ENCODE measurements around the gene EPYC.

The EPYC gene

DNA sequence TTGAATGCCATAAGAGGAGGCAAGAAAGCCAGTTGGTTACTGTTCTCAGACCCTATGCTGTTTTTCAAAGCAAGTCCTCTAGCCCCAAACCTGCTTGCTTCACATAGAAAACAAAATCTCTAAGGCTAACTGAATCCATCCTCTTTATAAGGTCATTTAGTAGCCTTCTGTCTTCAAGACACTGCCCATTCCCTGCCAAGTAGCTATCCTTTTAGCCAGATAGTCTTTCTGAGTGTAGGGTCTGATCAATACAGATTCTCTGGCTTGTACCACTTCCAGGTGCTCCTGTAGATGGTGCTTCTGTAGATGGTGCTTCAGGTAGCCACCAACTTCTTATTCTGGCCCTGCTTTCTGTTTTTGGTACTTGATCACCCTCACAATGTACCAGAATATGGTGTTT lies 33.9 kb downstream of the EPYC start:
- no peaks in the 10 kb centered on the region for H3K36me3 ChIP-seq (ENCODE audit: control insufficient read depth, insufficient read depth, low read length, severe bottlenecking)
- no peak overlapping the region for H3K9ac ChIP-seq (ENCODE audit: low read length)
- no peaks in the 10 kb centered on the region for H3K9me3 ChIP-seq (ENCODE audit: control insufficient read depth, low read length)
- DNase-seq (ENCODE audit: low read depth), result no peak
- H3K4me1 ChIP-seq (ENCODE audit: control insufficient read depth, insufficient read depth, low read length), result peaks cover 6% of the 10 kb centered on the region
- H3K4me3 ChIP-seq (ENCODE audit: low read length), result no peak overlapping the region
- no peaks in the 10 kb centered on the region for H3K27me3 ChIP-seq (replicated peaks; ENCODE audit: control insufficient read depth, insufficient read depth, low read length)

DNA sequence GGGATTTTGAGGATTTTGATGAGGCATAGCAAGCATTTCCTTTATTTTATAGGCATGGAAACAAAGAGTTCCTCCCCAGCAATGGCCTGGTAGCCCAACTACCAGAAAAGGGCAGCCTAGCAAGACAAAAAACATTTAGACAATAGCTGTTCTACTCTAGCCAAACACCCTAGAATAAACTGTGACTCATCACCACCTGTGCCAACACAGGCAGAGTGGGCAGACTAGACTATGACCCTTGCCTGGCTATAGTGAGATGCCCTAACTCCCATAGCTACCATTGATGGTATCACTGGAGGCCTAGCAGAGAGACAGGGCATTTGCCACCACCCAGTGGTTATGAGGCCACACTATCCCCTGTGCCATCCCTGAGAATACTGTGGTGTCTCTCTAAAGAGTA lies 34.3 kb downstream of the EPYC start:
- H3K9me3 ChIP-seq (ENCODE audit: control insufficient read depth, low read length), result no peaks in the 10 kb centered on the region
- no peaks in the 10 kb centered on the region for H3K27me3 ChIP-seq (replicated peaks; ENCODE audit: control insufficient read depth, insufficient read depth, low read length)
- H3K9ac ChIP-seq (ENCODE audit: low read length), result no peak overlapping the region
- H3K4me3 ChIP-seq (ENCODE audit: low read length), result no peak overlapping the region
- peaks cover 6% of the 10 kb centered on the region for H3K4me1 ChIP-seq (ENCODE audit: control insufficient read depth, insufficient read depth, low read length)
- H3K36me3 ChIP-seq (ENCODE audit: control insufficient read depth, insufficient read depth, low read length, severe bottlenecking), result no peaks in the 10 kb centered on the region
- DNase-seq (ENCODE audit: low read depth), result no peak

DNA sequence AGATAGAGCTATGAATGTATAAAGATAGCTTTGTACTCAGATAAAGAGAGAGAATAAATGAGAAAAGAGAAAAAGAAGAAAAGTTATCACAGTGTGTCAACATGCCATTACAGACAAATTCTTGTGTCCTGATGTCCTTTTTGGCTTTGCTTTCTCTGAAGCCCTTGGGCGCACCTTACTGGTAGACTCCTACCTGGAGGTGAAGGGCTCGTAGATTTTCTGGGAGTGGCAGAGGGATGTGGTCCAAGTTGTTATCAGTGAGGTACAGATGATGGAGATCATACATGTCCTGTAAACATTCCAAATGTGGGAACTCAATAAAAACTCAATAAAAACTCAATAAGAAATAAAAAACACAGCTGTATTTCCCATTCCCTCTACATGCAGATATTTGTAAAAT lies 34.9 kb downstream of the EPYC start:
- DNase-seq (ENCODE audit: low read depth), result no peak
- no peak overlapping the region for H3K9ac ChIP-seq (ENCODE audit: low read length)
- no peaks in the 10 kb centered on the region for H3K9me3 ChIP-seq (ENCODE audit: control insufficient read depth, low read length)
- H3K4me1 ChIP-seq (ENCODE audit: control insufficient read depth, insufficient read depth, low read length), result peaks cover 6% of the 10 kb centered on the region
- no peak overlapping the region for H3K4me3 ChIP-seq (ENCODE audit: low read length)
- no peaks in the 10 kb centered on the region for H3K36me3 ChIP-seq (ENCODE audit: control insufficient read depth, insufficient read depth, low read length, severe bottlenecking)
- H3K27me3 ChIP-seq (replicated peaks; ENCODE audit: control insufficient read depth, insufficient read depth, low read length), result no peaks in the 10 kb centered on the region

DNA sequence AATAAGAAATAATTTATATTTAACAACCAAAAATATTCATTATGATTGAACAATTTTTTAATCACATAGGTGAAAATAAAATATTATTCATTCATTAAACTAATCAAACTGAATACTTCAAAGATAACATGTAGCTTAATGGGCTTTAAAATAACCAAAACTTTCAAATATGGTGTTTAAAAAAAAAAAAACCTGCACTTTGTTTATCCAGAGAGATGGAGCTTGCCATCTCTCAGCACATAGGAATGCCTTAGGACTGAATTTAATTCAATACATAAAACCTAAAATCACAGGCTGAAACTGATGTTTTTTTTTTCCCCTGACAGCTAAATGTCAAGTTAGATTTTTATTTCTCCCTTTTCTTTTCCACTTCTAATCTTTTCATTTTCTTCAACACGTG lies 35.4 kb downstream of the EPYC start:
- Histone ChIP-seq H3K9ac (ENCODE audit: low read length) (no peak overlapping the region), H3K4me3 (ENCODE audit: low read length) (no peak overlapping the region), H3K4me1 (ENCODE audit: control insufficient read depth, insufficient read depth, low read length) (peaks cover 6% of the 10 kb centered on the region), H3K27me3 (replicated peaks; ENCODE audit: control insufficient read depth, insufficient read depth, low read length) (no peaks in the 10 kb centered on the region), H3K36me3 (ENCODE audit: control insufficient read depth, insufficient read depth, low read length, severe bottlenecking) (no peaks in the 10 kb centered on the region), H3K9me3 (ENCODE audit: control insufficient read depth, low read length) (no peaks in the 10 kb centered on the region)
- peak; percentile 37 for DNase-seq (ENCODE audit: low read depth)

DNA sequence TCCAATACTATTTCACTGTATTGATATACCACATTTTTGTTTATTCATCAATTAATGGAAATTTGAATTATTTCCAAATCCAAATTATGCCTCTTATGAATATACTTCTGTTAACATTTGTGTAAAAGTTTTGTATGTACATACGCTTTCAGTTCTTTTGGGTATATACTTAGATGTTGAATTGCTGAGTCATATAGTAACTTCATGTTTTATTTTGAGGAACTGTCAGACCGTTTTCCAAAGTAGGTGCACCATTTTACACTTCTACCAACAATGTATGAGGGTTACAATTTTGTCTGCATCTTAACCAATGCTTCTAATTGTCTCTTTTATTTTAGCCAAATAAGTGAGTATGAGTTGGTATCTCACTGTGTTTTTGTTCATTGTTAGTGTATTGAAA lies 39.6 kb downstream of the EPYC start:
- Histone ChIP-seq H3K4me3 (ENCODE audit: low read length) (no peak overlapping the region), H3K9ac (ENCODE audit: low read length) (no peak overlapping the region), H3K27me3 (replicated peaks; ENCODE audit: control insufficient read depth, insufficient read depth, low read length) (no peaks in the 10 kb centered on the region), H3K36me3 (ENCODE audit: control insufficient read depth, insufficient read depth, low read length, severe bottlenecking) (no peaks in the 10 kb centered on the region), H3K9me3 (ENCODE audit: control insufficient read depth, low read length) (no peaks in the 10 kb centered on the region), H3K4me1 (ENCODE audit: control insufficient read depth, insufficient read depth, low read length) (no peaks in the 10 kb centered on the region)
- DNase-seq (ENCODE audit: low read depth), result no peak

DNA sequence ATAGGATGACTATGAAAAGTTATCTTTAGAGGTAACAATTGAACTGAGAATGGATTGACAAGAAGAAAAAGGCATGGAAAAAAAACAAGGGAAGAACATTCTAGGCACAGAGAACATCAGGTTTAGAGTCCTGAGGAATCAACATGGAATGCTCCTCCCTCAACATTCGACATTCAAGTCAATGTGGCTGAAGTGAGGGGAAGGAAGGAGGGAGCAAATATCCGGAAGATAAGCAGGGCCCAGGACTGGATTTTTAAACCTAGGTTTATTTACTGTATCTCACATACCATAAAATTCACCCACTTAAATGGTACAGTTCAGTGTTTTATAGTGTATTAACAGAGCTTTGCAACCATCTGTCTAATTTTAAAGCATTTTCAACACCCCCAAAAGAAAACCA lies 40.2 kb downstream of the EPYC start:
- no peaks in the 10 kb centered on the region for H3K9me3 ChIP-seq (ENCODE audit: control insufficient read depth, low read length)
- H3K4me1 ChIP-seq (ENCODE audit: control insufficient read depth, insufficient read depth, low read length), result no peaks in the 10 kb centered on the region
- H3K9ac ChIP-seq (ENCODE audit: low read length), result no peak overlapping the region
- H3K27me3 ChIP-seq (replicated peaks; ENCODE audit: control insufficient read depth, insufficient read depth, low read length), result no peaks in the 10 kb centered on the region
- H3K36me3 ChIP-seq (ENCODE audit: control insufficient read depth, insufficient read depth, low read length, severe bottlenecking), result no peaks in the 10 kb centered on the region
- no peak overlapping the region for H3K4me3 ChIP-seq (ENCODE audit: low read length)
- DNase-seq (ENCODE audit: low read depth), result no peak

DNA sequence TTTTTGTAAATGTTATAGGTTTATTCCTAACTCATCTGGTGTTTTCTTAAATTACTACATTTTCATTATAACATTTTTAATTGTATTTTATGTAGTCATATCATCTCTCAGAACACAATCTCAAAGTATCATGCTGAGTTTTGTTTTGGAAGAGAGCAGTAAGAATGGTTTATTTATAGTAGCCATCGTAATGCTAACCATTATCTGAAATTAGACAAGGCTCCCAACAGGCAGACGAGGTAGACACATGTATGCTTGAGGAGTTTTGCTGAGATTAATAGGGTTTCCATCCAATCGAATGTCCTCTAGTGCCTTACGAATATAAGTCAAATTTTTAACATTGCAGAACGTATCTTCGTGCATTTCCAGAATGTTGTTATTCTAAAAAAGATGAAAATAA lies 40.8 kb downstream of the EPYC start:
- no peak overlapping the region for H3K4me3 ChIP-seq (ENCODE audit: low read length)

DNA sequence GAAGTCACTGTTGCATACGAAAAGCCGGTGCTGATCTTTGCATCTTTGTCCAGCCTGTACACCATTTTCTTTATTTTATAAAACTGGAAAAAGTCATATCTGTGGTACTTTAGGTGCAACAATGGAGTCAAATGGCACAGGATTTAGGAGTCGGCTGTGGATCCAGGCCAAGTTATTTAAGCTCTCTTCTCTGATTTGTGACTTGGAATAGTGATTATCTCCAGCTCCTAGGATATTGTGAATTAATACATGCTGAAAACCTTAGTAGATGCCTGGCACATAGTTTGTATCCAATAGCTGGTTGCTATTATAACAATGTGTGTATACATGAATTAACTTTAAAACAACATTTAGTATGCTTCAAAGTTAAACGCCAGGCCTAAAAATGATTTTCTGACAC lies 43.6 kb downstream of the EPYC start:
- no peak overlapping the region for H3K9ac ChIP-seq (ENCODE audit: low read length)
- no peaks in the 10 kb centered on the region for H3K4me1 ChIP-seq (ENCODE audit: control insufficient read depth, insufficient read depth, low read length)
- H3K27me3 ChIP-seq (replicated peaks; ENCODE audit: control insufficient read depth, insufficient read depth, low read length), result no peaks in the 10 kb centered on the region
- DNase-seq (ENCODE audit: low read depth), result no peak
- no peak overlapping the region for H3K4me3 ChIP-seq (ENCODE audit: low read length)
- no peaks in the 10 kb centered on the region for H3K36me3 ChIP-seq (ENCODE audit: control insufficient read depth, insufficient read depth, low read length, severe bottlenecking)
- H3K9me3 ChIP-seq (ENCODE audit: control insufficient read depth, low read length), result no peaks in the 10 kb centered on the region

More for the DNA sequence above, 40.8 kb downstream of the EPYC start:
- Histone ChIP-seq H3K9me3 (ENCODE audit: control insufficient read depth, low read length) (no peaks in the 10 kb centered on the region), H3K36me3 (ENCODE audit: control insufficient read depth, insufficient read depth, low read length, severe bottlenecking) (no peaks in the 10 kb centered on the region), H3K4me1 (ENCODE audit: control insufficient read depth, insufficient read depth, low read length) (no peaks in the 10 kb centered on the region), H3K9ac (ENCODE audit: low read length) (no peak overlapping the region), H3K27me3 (replicated peaks; ENCODE audit: control insufficient read depth, insufficient read depth, low read length) (no peaks in the 10 kb centered on the region)
- DNase-seq (ENCODE audit: low read depth), result no peak

DNA sequence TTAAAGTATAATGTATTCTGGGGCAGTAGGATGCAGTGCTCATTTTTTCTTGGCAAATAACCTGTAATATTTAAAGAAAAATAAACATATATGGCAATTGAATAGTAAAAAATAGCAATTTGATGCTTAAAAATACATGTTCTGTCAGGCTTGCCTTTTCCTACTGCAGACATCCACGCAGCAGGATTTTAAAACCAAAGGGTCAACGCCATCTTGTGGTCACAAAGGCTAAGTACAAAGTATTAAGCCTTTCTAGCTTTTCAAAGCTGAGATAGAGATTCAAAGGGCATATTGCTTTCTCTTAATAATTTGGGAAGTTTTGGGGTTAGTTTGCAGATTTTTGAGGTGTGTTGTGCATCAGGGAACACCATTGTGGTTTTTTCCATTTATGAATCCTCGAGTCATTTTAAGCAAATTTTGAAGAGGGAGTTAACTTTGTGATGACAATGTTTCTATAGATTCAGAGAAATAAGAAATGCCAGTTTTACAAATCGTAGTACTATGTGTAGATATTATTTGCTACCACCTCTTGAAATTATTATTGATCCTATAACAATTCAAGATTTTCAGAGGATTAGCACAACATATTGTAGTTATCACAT lies 45.1 kb downstream of the EPYC start:
- peak; percentile 84 for DNase-seq (ENCODE audit: low read depth)

DNA sequence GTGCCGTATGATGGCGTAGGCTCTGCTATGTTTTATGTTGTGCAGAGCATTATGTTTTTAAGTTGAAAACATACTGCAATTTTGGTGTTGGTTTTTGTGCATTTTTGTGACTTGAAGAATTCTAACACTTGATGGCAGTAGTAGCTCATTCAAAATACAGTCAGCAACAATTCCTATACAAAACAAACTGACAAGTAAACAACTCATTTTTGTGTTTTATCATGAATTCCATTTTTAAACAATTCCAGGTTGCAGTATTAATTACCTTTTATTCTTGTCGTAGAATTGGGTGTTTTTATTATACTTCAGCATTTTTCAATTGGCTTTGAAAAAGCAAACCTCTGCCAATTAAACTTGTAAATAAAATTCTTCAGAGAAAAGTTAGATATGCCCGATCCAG lies 45.7 kb downstream of the EPYC start:
- peak; percentile 68 for DNase-seq (ENCODE audit: low read depth)
- no peak overlapping the region for H3K4me3 ChIP-seq (ENCODE audit: low read length)
- no peaks in the 10 kb centered on the region for H3K36me3 ChIP-seq (ENCODE audit: control insufficient read depth, insufficient read depth, low read length, severe bottlenecking)
- no peaks in the 10 kb centered on the region for H3K27me3 ChIP-seq (replicated peaks; ENCODE audit: control insufficient read depth, insufficient read depth, low read length)
- H3K4me1 ChIP-seq (ENCODE audit: control insufficient read depth, insufficient read depth, low read length), result no peaks in the 10 kb centered on the region
- no peaks in the 10 kb centered on the region for H3K9me3 ChIP-seq (ENCODE audit: control insufficient read depth, low read length)
- H3K9ac ChIP-seq (ENCODE audit: low read length), result no peak overlapping the region

More for the DNA sequence above, 45.1 kb downstream of the EPYC start:
- H3K4me1 ChIP-seq (ENCODE audit: control insufficient read depth, insufficient read depth, low read length), result no peaks in the 10 kb centered on the region
- no peak overlapping the region for H3K9ac ChIP-seq (ENCODE audit: low read length)
- H3K36me3 ChIP-seq (ENCODE audit: control insufficient read depth, insufficient read depth, low read length, severe bottlenecking), result no peaks in the 10 kb centered on the region
- H3K9me3 ChIP-seq (ENCODE audit: control insufficient read depth, low read length), result no peaks in the 10 kb centered on the region
- H3K4me3 ChIP-seq (ENCODE audit: low read length), result no peak overlapping the region
- H3K27me3 ChIP-seq (replicated peaks; ENCODE audit: control insufficient read depth, insufficient read depth, low read length), result no peaks in the 10 kb centered on the region

DNA sequence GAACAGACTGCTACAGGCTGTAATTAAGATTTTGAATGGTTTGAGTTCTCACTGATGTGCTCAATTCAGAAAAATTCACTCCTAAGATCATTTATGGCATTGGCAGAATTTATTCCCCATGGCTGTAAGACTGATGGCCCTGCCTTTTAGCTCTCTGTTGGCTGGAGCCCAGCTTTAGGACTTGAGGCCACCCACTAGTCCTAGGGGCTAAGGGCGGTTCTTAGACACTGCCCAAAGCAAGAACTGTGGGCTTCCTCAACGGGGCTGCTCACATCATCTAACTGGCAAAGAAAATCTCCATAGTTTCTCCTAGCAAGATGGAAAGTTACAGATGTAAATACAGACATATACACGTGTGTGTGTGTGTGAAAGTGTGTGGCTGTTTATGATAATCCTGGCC lies 46.4 kb downstream of the EPYC start:
- H3K36me3 ChIP-seq (ENCODE audit: control insufficient read depth, insufficient read depth, low read length, severe bottlenecking), result no peaks in the 10 kb centered on the region
- H3K27me3 ChIP-seq (replicated peaks; ENCODE audit: control insufficient read depth, insufficient read depth, low read length), result no peaks in the 10 kb centered on the region
- no peak overlapping the region for H3K9ac ChIP-seq (ENCODE audit: low read length)
- H3K4me1 ChIP-seq (ENCODE audit: control insufficient read depth, insufficient read depth, low read length), result no peaks in the 10 kb centered on the region
- no peak overlapping the region for H3K4me3 ChIP-seq (ENCODE audit: low read length)
- no peaks in the 10 kb centered on the region for H3K9me3 ChIP-seq (ENCODE audit: control insufficient read depth, low read length)
- DNase-seq (ENCODE audit: low read depth), result no peak

DNA sequence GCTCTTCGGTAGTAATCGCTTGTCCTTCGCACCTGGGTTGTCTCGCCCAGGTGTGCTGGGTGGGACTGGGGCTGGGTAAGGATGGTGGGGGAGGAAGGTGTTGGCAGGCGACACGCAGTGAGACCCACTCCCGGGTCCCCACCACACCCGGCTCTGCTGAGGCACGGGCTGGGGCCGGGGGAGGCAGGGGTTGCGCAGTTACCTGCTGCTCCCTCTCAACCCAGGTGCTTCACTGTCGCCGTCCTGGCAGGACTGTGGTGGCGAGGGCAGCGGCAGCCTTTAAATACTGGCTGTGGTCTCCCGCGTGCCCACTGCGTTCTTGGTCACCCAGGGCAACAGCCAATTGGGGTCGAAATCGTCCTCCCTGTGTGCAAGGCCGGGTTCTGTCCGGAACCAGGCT lies 49.9 kb downstream of the EPYC start, which contains the start of gene CCER1:
Gene CCER1, minus strand, starts transcription at position 256 of the 400 bp plus-strand sequence. CDS start 434 bp downstream, outside the sequence.
- no peaks in the 10 kb centered on the region for H3K27me3 ChIP-seq (replicated peaks; ENCODE audit: control insufficient read depth, insufficient read depth, low read length)
- no peaks in the 10 kb centered on the region for H3K9me3 ChIP-seq (ENCODE audit: control insufficient read depth, low read length)
- no peak for DNase-seq (ENCODE audit: low read depth)
- H3K4me3 ChIP-seq (ENCODE audit: low read length), result no peak within 1 kb of the TSS
- H3K4me1 ChIP-seq (ENCODE audit: control insufficient read depth, insufficient read depth, low read length), result no peaks in the 10 kb centered on the region
- no peaks in the 10 kb centered on the region for H3K36me3 ChIP-seq (ENCODE audit: control insufficient read depth, insufficient read depth, low read length, severe bottlenecking)
- H3K9ac ChIP-seq (ENCODE audit: low read length), result no peak within 1 kb of the TSS
